Activated CD8-positive, alpha-beta memory T cell treated with anti-CD3 and anti-CD28 coated beads, Interleukin-2, amount 50 U/mL, for 4 hours (primary cell): ENCODE results near the gene KLHL3.
"Not testable (repeated sequence)": the region's sequence is repeated elsewhere in the genome, so short reads cannot be mapped to it uniquely, and the experiment has no call there.

Experiments used
- DNase-seq: peaks from one replicate; pipeline ENCODE4 v3.0.0-alpha.2; 2020

KLHL3 gene

DNA sequence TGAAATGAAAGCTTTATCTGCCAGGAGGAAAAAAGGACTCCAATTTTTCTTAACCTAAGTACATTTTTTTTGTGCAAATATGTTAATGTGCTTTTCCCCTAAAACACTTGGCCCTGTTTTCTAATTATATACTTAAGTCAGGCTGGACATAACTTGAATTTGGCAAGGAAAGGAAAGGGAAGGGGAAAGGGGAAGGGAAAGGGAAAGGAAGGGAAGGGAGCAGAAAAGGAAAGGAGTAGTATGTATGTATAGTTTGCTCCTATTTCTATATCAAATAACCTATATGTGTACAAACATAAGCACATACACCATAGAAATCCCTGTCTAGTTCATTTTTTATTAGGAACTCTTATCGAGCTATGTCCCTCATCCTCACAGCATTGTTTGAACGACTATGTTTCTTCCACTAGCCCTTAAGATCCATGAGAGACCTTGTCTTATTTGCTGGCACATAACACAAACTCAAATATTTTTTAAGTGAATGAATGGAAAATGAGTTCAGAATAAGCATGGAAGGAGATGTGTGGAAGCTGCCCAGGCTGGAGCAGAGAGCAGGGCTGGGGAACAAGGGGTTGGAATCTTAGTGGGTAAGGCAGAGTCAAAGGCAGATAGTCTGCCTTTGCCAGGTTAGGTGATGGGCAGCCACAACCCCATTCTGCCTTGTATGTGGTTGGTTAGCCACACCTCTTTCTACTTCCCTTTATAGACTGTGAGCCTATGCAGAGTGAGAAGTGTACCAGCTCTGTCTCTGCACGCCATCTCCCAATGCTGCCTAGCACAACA is 70.0 kb downstream of the KLHL3 start:
- peak; percentile 21 for DNase-seq

DNA sequence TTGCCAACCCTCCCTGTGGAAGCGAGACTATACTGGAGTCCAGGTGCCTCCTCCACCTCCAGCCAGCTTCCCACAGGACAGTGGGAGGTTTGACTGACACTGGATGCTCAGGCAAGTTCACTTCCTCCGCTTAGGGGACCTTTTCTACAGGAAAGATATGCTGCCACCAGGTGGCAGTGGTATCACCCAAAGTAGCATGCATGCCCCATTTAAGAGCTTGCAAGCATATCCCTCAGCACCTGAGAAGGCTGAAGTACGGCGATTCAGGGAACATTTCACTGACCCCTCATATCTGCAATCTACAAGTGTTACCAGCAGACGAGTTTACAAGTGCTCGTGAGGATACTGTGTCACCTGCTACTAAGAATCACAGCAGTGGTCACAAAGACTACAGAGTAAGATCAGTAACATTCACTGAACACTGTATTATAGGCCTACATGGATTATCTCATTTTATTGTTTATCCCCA is 75.5 kb downstream of the KLHL3 start:
- DNase-seq: peak; percentile 74

DNA sequence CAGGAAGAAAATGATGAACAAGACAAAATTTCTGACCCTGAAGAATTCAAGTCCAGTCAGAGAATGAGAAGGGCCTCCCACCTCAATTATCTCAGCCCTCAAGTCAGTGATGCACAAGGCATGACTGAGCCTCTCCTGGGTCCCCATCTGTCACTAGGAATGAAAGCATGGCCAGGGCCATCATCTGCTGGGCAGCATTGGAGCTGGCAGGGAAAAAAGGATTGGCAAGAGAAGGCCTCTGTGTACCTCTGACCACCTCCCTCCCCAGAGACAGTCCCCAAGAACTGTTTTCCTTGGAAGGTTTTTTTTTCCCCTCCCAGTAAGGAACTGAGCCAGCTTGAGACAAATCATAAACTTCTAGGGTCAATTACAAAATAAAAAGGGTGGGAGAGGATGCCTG is 76.7 kb downstream of the KLHL3 start:
- no peak for DNase-seq

DNA sequence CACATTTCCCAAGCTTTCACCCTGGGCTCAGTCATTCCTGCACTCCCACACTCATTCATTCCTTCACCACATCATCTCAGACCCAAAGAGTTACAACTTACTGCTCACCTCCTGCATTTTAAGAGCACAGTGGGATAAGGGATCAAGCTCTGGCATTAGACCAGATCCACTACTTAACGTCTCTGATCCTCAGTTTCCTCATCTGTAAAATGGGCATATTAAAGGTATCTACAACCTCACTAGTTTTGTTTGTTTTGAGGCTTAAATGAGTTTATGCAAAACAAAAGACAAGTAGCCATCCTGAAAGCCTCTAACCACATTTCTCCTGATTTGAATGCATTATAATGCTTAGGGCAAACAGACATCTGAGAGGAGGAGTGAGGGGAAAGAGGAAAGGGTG is 77.6 kb downstream of the KLHL3 start:
- DNase-seq: no peak

DNA sequence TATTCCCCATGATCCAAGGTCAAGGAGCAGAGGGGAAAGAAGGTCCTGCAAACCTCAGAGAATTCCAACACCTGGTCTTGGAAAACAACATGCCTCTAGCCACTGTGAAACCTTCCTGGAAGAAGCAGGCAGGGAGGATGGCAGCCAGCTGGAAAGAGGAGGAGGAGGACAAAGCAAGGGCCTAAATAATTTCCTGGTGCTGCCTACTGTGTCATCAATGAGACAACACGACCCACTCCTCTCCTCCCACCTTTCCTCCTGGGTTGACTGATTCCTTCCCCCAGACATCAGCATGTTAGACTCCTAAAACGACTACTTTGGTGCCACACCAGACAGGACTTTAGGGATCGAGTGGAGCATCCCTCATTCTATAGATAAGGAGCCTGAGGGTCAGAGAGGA is 78.8 kb downstream of the KLHL3 start:
- no peak for DNase-seq

DNA sequence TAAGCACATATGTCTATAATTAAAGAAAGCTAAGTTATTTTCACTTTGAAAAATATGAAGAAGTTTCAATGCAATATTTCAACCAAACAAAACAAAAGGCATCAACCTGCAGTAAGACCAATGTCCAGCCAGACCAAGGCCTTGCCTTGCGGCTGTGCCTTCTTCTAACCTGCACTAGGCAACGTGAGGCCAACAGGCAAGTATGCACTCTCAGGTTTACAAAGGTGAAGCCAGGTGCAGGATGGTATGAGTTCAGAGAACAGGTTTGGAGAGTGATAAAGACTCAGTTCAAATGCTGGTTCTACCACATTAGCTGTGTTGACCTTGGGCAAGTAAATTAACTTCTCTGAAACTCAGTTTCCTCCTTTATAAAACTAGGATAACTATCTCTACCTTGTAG is 79.3 kb downstream of the KLHL3 start:
- no peak for DNase-seq

DNA sequence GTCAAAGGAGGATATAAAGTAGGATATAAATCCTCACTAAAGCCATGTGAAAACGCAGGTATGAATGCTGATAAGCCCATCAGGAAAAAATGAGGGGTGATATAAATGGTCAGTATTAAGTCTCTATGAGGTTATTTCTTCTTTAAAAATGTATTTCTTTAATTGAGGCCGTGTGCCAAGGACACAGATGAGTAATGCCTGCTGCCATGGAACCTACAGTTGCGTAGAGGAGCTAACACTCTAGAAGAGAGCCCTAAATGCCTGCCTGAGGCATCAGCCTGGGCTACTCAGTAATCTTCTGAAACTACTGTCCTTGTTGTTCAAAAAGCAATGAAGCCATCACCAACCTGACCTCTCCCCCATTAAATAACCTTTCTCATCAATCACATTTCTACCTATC is 84.9 kb downstream of the KLHL3 start:
- no peak for DNase-seq

DNA sequence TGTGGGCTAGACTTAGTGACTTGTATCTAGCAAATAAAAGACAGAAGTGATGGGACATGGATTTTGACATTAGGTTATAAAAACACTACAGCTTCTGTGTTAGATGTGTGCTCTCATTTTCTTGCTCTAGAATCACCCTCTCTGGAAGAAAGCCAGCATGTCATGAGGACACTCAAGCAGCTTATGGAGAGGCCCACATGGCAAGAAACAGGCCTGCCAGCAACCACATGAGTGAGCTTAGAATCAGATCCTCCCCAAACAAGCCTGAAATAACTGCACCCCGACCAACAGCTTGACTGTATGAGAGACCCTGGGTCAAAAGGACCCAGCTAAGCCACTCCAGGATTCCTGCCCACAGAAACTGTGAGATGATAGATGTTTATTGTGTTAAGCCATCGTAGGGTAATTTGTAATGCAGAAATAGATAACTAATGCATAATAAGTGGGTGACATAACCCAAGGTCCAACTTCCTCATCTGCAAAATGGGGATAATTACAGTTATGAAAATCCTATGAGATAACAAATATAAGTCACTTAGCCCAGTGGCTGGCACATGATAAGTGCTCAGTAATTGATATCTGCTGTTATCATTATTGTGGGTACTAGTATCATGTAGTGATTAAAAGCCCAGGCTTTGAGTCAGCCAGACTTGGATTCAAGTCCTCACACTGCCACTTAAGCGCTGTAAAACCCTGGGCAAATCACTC is 86.5 kb downstream of the KLHL3 start:
- DNase-seq: no peak

DNA sequence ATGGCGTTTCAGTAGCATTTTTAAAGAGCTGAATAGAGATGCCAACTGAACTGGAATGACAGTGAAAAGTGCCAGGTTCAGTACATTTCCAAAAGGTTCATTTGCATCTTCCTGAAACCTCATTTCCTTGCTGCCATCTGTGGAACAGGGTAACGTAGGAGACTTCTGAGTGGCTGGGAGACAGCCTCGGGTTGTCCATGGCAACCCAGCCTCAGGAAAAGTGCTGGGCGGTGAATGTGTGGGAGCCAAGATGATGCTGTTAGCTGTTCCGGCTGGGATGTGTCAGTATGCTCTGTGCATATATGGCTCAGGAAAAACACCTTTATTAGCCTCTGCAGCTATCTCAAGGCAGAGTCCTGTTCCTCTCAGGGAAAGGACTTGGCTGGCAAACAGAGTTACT is 87.5 kb downstream of the KLHL3 start:
- no peak for DNase-seq

DNA sequence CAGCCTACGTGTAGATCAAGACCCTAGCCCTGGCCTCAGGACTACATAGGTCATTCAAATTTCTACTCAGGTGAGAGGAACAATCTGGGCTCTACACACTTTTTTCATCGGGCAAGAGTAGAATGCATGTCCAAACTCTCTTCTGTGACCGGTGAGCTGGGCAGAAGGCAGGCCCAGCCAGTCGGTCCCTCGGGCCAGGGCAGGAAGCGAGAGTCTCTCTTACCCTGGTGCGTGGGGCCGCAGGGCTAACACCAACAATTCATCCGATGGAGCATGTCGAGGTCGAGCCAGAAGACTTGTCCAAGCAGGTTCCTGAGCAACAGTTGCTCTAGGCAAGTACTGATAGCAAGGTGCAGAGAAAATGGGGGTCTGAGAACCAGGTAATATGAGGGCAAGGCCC is 88.5 kb downstream of the KLHL3 start:
- no peak for DNase-seq

DNA sequence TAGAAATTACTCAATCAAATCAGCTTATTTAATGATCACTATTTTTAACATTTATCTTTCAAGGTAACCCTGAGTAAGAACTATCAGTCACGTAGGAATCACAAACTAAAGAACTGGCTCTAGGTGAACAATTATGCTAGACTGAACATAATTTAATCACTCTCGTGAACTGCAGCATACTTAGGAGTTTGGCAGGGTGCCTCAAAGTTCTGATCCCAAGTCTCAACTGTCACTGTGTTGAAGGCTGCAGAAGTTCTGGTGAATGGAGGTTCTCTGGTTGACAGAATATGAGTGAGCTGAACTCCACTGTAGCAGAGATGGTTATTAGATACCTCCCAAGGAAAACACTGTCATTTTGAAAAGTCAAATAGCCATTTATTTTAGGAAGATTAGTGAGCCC is 89.1 kb downstream of the KLHL3 start:
- no peak for DNase-seq

DNA sequence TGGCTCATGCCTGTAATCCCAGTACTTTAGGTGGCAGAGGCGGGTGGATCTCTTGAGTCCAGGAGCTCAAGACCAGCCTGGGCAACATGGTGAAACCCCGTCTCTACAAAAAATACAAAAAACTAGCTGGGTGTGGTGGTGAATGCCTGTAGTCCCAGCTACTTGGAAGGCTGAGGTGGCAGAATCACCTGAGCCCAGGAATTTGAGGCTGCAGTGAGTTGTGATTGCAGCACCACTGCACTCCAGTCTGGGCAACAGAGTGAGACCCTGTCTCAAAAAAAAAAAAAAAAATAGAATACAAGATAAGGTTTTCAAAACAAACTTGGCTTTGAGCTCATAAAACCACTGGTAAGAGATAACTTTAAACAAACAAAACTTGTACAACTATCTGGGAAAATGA is 92.8 kb downstream of the KLHL3 start:
- not testable (repeated sequence) for DNase-seq

DNA sequence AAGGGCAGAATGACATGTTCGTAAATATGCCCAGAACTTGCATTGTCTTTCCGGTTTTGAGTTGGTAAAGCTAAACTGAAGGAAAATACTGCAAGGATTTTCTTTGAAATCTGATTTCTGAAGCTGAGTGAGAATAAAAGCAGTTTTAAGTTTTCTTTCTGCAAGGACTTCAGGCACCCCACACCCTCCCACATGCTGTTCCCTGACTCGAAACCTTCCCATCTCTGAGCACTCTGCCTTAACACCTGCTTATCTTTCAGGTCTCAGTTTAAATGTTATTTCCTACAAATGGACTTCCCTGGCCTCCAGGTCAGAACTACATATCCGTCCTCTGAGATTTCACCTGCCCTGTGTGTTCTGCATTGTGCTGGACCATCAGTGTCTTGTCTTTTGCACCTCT is 93.8 kb downstream of the KLHL3 start:
- no peak for DNase-seq

DNA sequence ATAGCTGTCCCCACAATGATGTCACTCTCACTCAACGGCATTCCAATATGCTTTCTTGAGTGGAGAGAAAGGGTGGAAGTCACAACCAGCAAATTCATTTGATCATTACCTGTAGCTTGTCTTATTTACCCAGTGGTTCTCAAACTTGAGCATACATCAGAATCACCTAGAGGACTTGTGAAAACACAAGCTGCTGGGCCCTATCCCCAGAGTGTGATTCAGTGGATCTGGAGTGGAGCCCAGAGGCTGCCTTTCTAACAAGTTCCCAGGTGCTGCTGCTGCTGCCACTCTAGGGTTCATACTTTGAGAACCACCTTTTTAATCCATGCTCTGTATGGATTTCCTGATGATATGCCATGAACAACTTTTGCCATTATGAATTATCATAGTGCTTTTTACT is 94.7 kb downstream of the KLHL3 start:
- DNase-seq: no peak

DNA sequence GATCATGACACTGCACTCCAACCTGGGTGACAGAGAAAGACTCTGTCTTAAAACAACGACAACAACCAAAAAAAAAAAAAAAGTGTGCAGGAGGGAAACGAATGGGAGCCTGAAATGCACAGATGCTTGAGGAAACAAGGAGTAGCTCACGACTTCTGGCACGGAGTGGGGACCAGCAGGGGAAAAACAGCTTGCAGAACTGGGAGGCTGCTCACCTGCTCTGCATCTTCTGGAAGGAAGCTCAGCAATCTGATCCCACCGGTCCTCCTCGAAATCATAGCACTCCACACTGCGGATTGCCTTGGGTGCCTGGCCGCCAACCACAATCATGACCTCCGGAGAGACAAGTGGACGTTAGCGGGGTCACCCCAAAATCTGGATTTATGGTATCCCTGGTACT is 96.2 kb downstream of the KLHL3 start:
- DNase-seq: no peak

DNA sequence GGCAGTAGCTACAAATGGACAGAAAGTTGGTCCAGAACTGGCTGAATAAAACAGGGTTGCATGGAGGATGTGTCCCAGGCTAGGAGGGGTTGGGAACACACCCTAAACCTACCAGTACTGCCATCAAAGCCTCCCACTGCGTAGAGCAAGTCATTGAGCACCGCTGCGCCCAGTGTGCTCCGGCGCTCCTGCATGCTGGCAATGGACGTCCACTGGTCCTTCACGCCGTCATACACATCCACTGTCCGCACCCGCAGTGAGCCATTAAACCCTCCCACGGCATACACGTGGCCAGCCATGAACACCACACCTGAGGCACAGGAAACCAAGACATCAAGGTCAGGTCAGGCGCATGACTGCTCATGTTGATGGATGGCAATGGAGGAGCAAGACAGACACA is 97.0 kb downstream of the KLHL3 start:
- no peak for DNase-seq

DNA sequence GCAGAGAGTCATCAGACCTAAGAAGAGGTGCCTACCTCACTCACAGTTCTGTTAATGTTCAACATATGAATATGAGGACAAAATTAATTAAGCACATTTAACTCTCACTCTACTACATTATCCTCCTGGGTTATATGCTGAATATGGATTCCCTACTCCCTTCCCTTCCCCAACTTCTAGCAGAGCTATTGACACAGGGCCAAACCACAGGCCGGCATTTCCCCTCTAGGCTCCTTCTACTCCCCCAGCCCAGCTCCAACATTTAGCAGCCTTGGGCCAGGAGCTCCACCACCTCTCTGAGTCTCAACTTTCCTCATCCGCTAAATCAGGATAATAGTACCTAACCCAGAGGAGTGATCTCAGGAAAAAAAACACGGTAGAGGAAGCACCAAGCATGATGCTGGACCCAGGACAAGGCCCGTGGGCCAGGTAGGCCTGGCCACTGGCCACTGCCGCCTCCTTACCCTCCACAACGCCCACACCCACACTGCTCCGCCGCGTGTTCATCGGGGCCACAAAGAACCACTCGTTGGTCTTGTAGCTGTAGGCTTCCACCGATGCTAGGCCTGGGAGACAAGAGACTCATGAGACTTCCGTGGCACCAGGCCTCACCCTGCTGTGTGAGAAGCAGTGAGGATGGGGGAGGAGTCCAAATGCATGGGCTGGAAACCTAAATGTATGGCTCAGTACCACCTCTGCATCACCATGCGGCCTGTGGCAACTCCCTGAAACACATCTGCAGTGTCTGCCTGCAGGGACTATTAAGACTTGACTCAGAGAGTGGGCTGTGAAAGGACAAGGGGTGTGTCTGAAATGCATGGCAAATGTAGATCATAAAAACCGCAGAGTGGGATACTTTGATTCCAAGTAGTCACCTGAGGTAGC is 98.8 kb downstream of the KLHL3 start:
- DNase-seq: no peak

DNA sequence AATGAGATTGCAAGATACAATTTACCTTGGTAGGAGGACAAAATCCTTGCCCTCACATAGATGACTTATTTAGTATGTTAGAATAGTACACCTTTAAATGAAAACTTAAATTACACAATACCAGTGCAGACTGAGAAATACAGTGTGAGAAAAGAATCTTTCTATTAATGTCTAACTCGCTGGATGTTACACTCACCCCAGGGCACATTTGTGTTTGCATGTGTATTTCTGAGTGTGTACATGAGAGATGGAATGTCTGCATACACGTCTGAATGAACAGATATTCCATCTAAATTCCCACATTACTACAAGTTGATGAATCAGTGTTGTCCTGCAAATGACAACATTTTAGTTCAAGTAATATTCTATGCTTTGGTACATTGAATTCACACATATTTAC is 99.8 kb downstream of the KLHL3 start:
- no peak for DNase-seq

DNA sequence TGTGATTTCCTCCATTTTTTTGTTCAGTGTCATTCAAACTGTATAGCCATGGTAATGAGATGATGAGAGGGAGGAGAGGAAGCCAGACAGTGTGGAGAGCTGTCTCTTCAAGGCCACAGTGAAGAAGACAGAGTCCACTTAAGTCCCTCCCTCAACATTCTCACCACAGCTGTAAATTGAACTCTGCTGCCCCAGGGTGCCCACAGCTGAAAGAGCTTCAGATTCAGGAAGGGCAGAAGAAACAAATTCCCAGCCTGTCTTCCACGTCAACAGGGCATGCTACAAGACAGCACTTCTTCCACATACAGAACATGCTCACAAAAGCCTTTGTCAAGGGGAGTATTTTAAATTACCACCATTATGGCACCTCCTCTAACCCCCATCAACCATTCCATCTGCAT is 100.4 kb downstream of the KLHL3 start:
- DNase-seq: no peak

DNA sequence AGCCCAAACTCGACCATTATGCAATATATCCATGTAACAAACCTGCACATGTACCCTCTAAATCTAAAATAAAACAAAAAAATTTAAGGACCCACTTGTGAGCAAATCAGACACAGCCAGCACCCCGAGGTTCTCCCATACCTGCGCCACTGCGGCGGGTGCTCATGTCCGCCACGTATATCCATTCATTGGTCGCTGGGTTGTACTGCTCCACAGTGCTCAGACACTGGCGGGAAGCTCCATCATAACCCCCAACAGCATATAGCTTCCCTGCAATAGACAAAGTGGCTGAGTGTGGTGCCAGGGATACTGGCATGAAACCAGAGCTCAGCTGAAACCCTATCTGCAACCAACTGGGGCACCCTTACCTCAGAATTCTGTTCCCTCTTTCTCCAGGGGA is 102.0 kb downstream of the KLHL3 start:
- no peak for DNase-seq

DNA sequence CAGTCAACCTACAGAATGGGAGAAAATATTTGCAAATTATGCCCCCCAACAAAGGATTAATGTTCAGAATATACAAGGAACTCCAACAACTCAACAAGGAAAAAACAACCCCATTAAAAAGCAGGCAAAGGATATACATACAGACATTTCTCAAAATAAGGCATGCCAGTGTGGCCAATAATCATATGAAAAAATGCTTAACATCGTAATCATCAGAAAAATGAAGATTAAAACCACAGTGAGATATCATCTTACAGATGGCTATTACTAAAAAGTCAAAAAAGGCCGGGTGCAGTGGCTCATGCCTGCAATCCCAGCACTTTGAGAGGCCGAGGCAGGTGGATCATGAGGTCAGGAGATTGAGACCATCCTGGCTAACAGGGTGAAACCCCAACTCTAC is 103.2 kb downstream of the KLHL3 start:
- DNase-seq: no peak

DNA sequence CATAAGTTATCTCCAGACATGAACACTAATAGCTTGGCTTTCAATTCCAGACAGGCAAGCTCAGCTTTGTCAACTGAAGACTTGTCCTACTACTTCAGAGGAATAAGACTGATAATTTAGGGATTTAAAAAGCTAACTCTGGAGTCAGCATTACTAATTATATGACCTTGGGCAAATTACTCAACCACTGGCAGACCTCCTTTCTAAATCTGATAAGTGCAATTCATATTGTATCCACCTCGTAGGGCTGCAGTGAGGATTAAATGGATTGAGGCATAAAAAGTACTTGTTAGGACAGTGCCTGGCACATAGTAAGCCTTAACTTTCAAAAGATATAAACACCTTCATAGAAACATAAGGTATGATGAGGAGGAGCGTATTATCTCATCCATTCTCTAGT is 104.4 kb downstream of the KLHL3 start:
- DNase-seq: no peak

DNA sequence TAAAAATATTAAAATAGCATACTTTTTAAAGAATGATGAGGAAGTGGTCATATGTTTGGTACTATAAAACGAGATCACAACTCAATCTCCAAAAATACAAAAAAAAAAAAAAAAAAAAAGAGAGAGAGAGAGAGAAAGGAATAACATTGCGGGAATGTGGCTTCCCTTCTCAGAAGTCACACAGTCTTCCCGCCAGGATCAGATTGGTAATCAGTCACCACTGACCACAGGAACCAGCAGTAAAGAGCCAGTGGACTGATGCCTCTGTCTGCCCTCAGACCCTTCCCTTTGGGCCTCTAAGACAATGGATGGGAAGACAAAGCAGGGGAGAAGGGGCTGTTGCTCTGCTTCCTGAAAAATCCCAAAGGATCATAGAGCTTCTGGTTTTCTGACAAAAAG is 104.9 kb downstream of the KLHL3 start:
- no peak for DNase-seq
